ENCODE data around the gene KDM6B.

Gene KDM6B

GRCh38 chr17:7843536-7844291 lies 9.7 kb downstream of the KDM6B start:
- peak overlapping the region; percentile 87 for H3K4me3 ChIP-seq (ENCODE audit: low read length)
- DNase-seq (ENCODE audit: low read depth) = peak; percentile 88
- TF ChIP-seq CTCF (IDR thresholded peaks at IDR 0.05; ENCODE audit: insufficient read depth, low read depth, low read length, missing control alignments) = no peak

- DNase-seq (ENCODE audit: low read depth) = peak; percentile 96
- TF ChIP-seq CTCF (IDR thresholded peaks at IDR 0.05; ENCODE audit: insufficient read depth, low read depth, low read length, missing control alignments) = no peak
- H3K4me3 ChIP-seq (ENCODE audit: low read length) = peak overlapping the region; percentile 87
Measured at GRCh38 chr17:7844292-7845154, 10.5 kb downstream of the KDM6B start.

GRCh38 chr17:7845359-7846062 lies 11.5 kb downstream of the KDM6B start:
- no peak for DNase-seq (ENCODE audit: low read depth)
- H3K4me3 ChIP-seq (ENCODE audit: low read length) = peak overlapping the region; percentile 87
- TF ChIP-seq CTCF (IDR thresholded peaks at IDR 0.05; ENCODE audit: insufficient read depth, low read depth, low read length, missing control alignments) = no peak

- TF ChIP-seq CTCF (IDR thresholded peaks at IDR 0.05; ENCODE audit: insufficient read depth, low read depth, low read length, missing control alignments) = no peak
- H3K4me3 ChIP-seq (ENCODE audit: low read length) = no peak overlapping the region
- DNase-seq (ENCODE audit: low read depth) = no peak
Measured at GRCh38 chr17:7846063-7846735, 12.2 kb downstream of the KDM6B start.

- no peak for DNase-seq (ENCODE audit: low read depth)
- no peak overlapping the region for H3K4me3 ChIP-seq (ENCODE audit: low read length)
- no peak for TF ChIP-seq CTCF (IDR thresholded peaks at IDR 0.05; ENCODE audit: insufficient read depth, low read depth, low read length, missing control alignments)
Measured at GRCh38 chr17:7846765-7847661, 13.0 kb downstream of the KDM6B start.
